Activated T-cell treated with anti-CD3 and anti-CD28 coated beads, Interleukin-2, amount 50 U/mL, for 24 hours (primary cell): ENCODE results near the gene COL26A1.

Experiments used
- DNase-seq: peaks from one replicate; pipeline ENCODE4 v3.0.0-alpha.2; 2020
- H3K27ac Mint-ChIP-seq: 2 replicates; pipeline ENCODE4 v1.8.0; 2020; ENCODE audit warnings: mild to moderate bottlenecking, mixed read lengths
- H3K27me3 Mint-ChIP-seq: 2 replicates; pipeline ENCODE4 v1.8.0; 2020; ENCODE audit warnings: mixed read lengths
- H3K36me3 Mint-ChIP-seq: 2 replicates; pipeline ENCODE4 v1.8.0; 2020; ENCODE audit warnings: low read depth, mixed read lengths
- H3K4me1 Mint-ChIP-seq: 2 replicates; pipeline ENCODE4 v1.8.0; 2020; ENCODE audit warnings: low read depth, mixed read lengths
- H3K4me3 Mint-ChIP-seq: 2 replicates; pipeline ENCODE4 v1.8.0; 2020; ENCODE audit warnings: mild to moderate bottlenecking, moderate library complexity, mixed read lengths
- H3K9me3 Mint-ChIP-seq: 2 replicates; pipeline ENCODE4 v1.8.0; 2020; ENCODE audit warnings: mixed read lengths

COL26A1 gene

DNA sequence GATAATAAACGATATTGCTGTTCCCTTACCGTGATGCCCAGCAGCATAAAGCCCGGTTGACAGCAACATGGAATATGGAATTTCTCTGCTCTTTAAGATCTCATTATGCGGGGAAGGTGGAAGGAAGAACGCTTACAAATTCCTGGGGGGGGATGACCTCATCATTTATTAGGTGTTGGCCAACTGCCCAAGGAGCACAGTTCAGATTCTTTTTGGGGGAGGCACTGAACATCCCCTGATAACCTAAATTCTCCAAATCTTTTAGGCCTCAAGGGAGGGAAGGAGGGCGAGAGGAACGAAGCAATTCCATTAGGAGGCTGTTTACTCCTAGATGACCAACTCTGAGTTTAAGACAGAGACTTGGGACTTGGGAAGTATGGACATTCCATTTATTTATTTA lies 5.2 kb upstream of the COL26A1 start:
- no peak for DNase-seq
- Mint-ChIP-seq H3K9me3 (no peaks in the 10 kb centered on the region), H3K36me3 (no peaks in the 10 kb centered on the region), H3K4me1 (peaks cover 7% of the 10 kb centered on the region), H3K27me3 (peaks cover 24% of the 10 kb centered on the region), H3K4me3 (no peak overlapping the region), H3K27ac (no peak overlapping the region)

GRCh38 chr7:101363196-101363733 lies 590 bp downstream of the COL26A1 start:
- no peaks in the 10 kb centered on the region for H3K36me3 Mint-ChIP-seq
- no peak for DNase-seq
- H3K27me3 Mint-ChIP-seq = peaks cover 35% of the 10 kb centered on the region
- H3K4me3 Mint-ChIP-seq = no peak overlapping the region
- H3K27ac Mint-ChIP-seq = no peak overlapping the region
- H3K4me1 Mint-ChIP-seq = peaks cover 19% of the 10 kb centered on the region
- no peaks in the 10 kb centered on the region for H3K9me3 Mint-ChIP-seq

- peak; percentile 84 for DNase-seq
- H3K27ac Mint-ChIP-seq = no peak overlapping the region
- peaks cover 19% of the 10 kb centered on the region for H3K4me1 Mint-ChIP-seq
- no peaks in the 10 kb centered on the region for H3K36me3 Mint-ChIP-seq
- H3K27me3 Mint-ChIP-seq = peaks cover 35% of the 10 kb centered on the region
- H3K4me3 Mint-ChIP-seq = peak overlapping the region; percentile 23
- H3K9me3 Mint-ChIP-seq = no peaks in the 10 kb centered on the region
Observed at GRCh38 chr7:101363734-101364374, 1.2 kb downstream of the COL26A1 start.

GRCh38 chr7:101365956-101366355 lies 3.3 kb downstream of the COL26A1 start:
- Mint-ChIP-seq H3K9me3 (no peaks in the 10 kb centered on the region), H3K36me3 (no peaks in the 10 kb centered on the region), H3K4me1 (peaks cover 23% of the 10 kb centered on the region), H3K27me3 (peaks cover 37% of the 10 kb centered on the region), H3K27ac (no peak overlapping the region), H3K4me3 (no peak overlapping the region)
- no peak for DNase-seq

DNA sequence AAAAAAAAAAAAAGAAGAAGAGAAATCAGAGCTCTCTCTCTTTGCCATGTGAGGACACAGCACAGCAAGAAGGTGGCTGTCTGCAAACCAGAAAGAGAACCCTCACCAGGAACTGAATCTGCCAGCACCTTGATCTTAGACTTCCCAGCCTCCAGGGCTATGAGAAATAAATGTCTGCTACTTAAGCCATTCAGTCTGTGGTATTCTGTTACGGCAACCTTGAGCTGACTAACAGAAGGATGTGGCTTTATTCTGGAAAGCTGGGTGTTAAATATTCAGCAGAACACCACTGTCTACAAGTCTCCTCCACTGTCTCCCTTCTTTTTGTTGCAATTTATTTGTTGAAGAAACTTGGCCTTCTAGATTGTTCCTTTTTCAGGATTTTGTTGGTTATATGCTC lies 5.0 kb downstream of the COL26A1 start:
- Mint-ChIP-seq H3K9me3 (no peaks in the 10 kb centered on the region), H3K36me3 (no peaks in the 10 kb centered on the region), H3K4me3 (no peak overlapping the region), H3K27ac (no peak overlapping the region), H3K4me1 (peaks cover 22% of the 10 kb centered on the region), H3K27me3 (peaks cover 40% of the 10 kb centered on the region)
- DNase-seq = no peak

- no peak for DNase-seq
- H3K27ac Mint-ChIP-seq = no peak overlapping the region
Observed at GRCh38 chr7:101368422-101369165, 5.9 kb downstream of the COL26A1 start.

DNA sequence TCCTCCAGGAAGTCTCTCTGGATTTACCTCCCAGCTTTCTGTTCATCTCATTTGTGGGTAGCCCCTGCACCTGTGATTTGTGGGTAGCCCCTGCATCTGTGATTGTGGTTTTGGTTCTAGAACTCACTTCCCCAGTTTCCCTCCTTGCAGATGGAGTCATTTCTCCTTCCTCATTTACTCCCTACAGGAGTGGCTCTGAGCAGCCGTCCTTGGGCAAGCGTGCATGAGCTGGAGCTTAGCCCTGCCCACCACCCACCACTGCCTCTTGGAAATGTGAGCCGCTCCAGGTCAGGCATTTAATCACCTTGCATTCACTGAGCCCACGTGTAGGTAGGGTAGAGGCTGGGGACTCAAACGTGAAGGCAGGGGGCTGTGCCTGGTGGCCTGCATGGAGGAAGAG lies 8.2 kb downstream of the COL26A1 start:
- H3K9me3 Mint-ChIP-seq = no peaks in the 10 kb centered on the region

More at GRCh38 chr7:101368422-101369165, 5.9 kb downstream of the COL26A1 start:
- Mint-ChIP-seq H3K4me3 (no peak overlapping the region), H3K27me3 (peaks cover 43% of the 10 kb centered on the region), H3K4me1 (peaks cover 22% of the 10 kb centered on the region), H3K9me3 (no peaks in the 10 kb centered on the region), H3K36me3 (no peaks in the 10 kb centered on the region)

DNA sequence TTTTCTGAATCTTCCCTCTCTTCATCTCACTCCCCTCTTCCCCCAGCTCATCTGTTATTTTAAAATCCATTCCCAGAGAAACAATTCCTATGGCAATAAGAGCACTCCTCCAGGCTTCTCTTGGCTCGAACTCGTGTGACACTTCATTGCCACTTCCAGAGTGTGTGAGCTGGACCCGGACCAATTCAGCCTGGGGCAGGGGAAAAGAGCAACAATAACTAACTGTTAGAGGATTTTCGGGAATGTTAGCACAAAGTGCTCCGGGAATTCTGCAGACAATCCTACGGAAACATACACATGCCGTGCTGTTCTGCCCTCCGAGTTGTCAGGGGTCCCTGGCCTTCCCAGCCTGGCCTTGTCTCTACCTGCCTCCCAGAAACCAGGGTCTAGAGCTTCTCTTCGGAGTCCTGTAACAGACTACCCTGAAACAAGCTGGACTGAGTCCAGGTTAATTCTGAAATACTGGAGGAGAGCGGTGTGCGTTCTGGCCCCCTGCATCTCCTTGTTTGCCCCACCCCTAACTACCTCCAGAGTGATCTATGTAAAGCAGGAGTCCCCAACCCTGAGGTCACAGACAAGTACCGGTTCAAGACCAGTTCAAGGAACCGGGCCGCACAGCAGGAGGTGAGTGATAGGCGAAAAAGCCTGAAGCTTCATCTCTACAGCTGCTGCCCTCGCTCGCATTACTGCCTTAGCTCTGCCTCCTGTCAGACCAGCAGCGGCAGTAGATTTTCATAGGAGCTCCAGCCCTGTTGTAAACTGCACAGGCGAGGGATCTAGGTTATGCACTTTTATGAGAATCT lies 11.3 kb downstream of the COL26A1 start:
- no peaks in the 10 kb centered on the region for H3K36me3 Mint-ChIP-seq
- no peak overlapping the region for H3K4me3 Mint-ChIP-seq
- peaks cover 5% of the 10 kb centered on the region for H3K4me1 Mint-ChIP-seq
- H3K9me3 Mint-ChIP-seq = no peaks in the 10 kb centered on the region
- no peak overlapping the region for H3K27ac Mint-ChIP-seq
- no peak for DNase-seq
- H3K27me3 Mint-ChIP-seq = peaks cover 22% of the 10 kb centered on the region

More for the DNA sequence above, 8.2 kb downstream of the COL26A1 start:
- no peaks in the 10 kb centered on the region for H3K36me3 Mint-ChIP-seq
- no peak overlapping the region for H3K4me3 Mint-ChIP-seq
- H3K4me1 Mint-ChIP-seq = peaks cover 9% of the 10 kb centered on the region
- H3K27ac Mint-ChIP-seq = no peak overlapping the region
- DNase-seq = no peak
- peaks cover 30% of the 10 kb centered on the region for H3K27me3 Mint-ChIP-seq

DNA sequence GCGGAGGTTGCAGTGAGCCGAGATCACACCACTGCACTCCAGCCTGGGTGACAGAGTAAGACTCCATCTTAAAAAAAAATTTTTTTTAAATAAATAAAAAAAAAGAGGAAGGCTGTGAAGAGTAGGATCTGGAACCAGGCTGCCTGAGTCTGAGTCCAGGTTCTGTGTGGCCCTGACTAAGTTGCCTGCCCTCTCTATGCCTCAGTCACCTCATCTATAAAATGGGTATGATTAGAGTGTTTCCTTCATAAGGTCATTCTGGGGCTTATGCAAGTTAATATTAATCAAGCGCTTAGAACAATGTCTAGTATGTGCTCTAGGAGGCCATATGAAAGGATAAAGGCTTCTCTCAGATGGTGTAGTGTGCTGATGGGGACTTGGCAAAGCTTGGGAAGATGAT lies 12.3 kb downstream of the COL26A1 start:
- DNase-seq = no peak
- Mint-ChIP-seq H3K4me3 (no peak overlapping the region), H3K27me3 (peaks cover 22% of the 10 kb centered on the region), H3K9me3 (no peaks in the 10 kb centered on the region), H3K4me1 (peaks cover 5% of the 10 kb centered on the region), H3K27ac (no peak overlapping the region), H3K36me3 (no peaks in the 10 kb centered on the region)

- Mint-ChIP-seq H3K4me3 (no peak overlapping the region), H3K4me1 (no peaks in the 10 kb centered on the region), H3K36me3 (no peaks in the 10 kb centered on the region), H3K27ac (no peak overlapping the region), H3K9me3 (no peaks in the 10 kb centered on the region), H3K27me3 (peaks cover 12% of the 10 kb centered on the region)
- no peak for DNase-seq
Observed at GRCh38 chr7:101376601-101377000, 13.9 kb downstream of the COL26A1 start.

- Mint-ChIP-seq H3K27me3 (peaks cover 6% of the 10 kb centered on the region), H3K4me3 (no peak overlapping the region), H3K4me1 (no peaks in the 10 kb centered on the region), H3K27ac (no peak overlapping the region), H3K36me3 (no peaks in the 10 kb centered on the region), H3K9me3 (no peaks in the 10 kb centered on the region)
- DNase-seq = no peak
Observed at GRCh38 chr7:101377189-101377736, 14.6 kb downstream of the COL26A1 start.

DNA sequence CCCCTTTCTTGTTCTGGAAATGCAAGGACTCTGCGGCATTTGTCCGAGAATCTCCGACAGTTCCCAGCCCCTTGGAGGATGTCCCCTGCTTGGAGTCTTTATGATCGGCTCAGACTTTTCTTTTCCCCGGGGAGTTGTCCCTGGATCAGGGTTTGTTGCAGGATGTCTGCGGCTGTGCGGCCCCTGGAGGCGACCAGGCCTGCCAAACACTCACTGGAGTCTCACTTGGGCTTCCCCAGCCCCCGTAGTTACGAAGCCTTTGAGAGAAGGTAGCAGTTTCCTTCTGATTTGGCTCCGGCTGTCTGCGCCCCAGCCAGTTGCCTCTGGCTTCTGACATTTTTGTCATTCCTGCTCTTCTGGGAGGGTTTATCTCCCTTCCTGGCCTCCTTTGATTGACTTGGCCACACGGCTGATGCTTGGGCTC lies 16.1 kb downstream of the COL26A1 start:
- no peaks in the 10 kb centered on the region for H3K9me3 Mint-ChIP-seq
- H3K4me3 Mint-ChIP-seq = no peak overlapping the region
- no peaks in the 10 kb centered on the region for H3K4me1 Mint-ChIP-seq
- no peaks in the 10 kb centered on the region for H3K36me3 Mint-ChIP-seq
- H3K27me3 Mint-ChIP-seq = no peaks in the 10 kb centered on the region
- no peak overlapping the region for H3K27ac Mint-ChIP-seq
- DNase-seq = no peak

- H3K4me1 Mint-ChIP-seq = no peaks in the 10 kb centered on the region
Observed at GRCh38 chr7:101379302-101379701, 16.6 kb downstream of the COL26A1 start.

DNA sequence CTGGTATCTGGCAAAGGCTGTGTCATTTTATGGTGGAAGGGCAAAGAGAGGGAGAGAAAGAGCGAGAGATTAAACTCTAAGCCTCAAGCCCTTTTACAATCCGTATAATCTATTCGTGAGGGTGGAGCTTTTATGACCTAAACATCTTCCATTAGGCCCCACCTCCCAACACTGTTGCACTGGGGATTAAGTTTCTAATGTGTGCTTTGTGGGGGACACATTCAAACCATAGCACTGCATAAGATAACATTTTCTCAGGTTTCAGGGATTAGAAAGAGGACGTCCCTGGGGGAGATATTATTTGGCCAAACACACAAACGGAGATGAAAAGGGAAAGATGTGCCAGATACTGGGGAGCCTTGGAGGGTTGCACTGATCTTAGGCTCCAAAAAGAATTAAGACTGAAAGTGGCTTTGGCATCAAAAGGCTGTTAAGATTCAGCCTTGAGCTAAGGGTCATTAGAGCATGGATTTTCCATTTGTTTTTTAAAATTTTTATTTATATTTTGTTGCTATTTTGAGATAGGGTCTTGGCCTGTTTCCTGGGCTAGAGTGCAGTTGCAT lies 19.0 kb downstream of the COL26A1 start:
- no peak overlapping the region for H3K27ac Mint-ChIP-seq
- no peak for DNase-seq
- no peaks in the 10 kb centered on the region for H3K36me3 Mint-ChIP-seq
- no peaks in the 10 kb centered on the region for H3K9me3 Mint-ChIP-seq
- no peak overlapping the region for H3K4me3 Mint-ChIP-seq
- peaks cover 2% of the 10 kb centered on the region for H3K4me1 Mint-ChIP-seq
- no peaks in the 10 kb centered on the region for H3K27me3 Mint-ChIP-seq

More at GRCh38 chr7:101379302-101379701, 16.6 kb downstream of the COL26A1 start:
- no peaks in the 10 kb centered on the region for H3K27me3 Mint-ChIP-seq
- no peaks in the 10 kb centered on the region for H3K36me3 Mint-ChIP-seq
- H3K27ac Mint-ChIP-seq = no peak overlapping the region
- H3K4me3 Mint-ChIP-seq = no peak overlapping the region
- H3K9me3 Mint-ChIP-seq = no peaks in the 10 kb centered on the region
- DNase-seq = no peak
